Effector CD8-positive, alpha-beta T cell (primary cell): Measurements from ENCODE around the gene ANO6.

Source experiments
- DNase-seq: peaks from one replicate; lab custom pipeline; 2025; lab: John Stamatoyannopoulos, UW

The ANO6 gene

DNA sequence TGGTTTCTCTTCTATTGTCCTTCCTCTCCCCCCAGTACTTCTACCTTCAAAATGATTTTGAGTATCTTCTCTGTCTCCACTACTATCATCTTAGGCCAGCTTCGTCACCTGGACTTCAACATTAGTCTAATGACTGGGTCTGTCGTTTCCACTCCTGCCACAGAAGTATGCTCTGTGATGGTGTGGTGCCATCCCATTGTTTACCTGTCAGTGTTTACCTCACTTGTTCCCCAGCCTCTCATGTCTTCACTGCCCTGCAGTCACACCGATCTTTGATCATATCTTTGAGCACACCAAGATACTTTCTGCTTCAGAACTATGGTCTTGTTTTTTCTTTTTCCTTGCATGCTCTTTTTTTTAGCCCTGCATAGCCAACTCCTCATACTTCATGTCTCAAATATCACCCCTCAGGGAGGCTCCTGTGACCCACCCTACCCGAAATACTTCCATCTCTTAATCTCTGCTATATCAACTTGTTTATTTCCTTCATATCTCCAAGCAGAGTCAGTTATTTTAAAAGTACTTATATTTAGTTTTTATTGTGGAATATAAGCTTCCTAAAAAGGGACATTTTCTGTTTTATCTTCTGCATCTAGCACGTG is 60.4 kb downstream of the ANO6 start:
- no peak for DNase-seq

DNA sequence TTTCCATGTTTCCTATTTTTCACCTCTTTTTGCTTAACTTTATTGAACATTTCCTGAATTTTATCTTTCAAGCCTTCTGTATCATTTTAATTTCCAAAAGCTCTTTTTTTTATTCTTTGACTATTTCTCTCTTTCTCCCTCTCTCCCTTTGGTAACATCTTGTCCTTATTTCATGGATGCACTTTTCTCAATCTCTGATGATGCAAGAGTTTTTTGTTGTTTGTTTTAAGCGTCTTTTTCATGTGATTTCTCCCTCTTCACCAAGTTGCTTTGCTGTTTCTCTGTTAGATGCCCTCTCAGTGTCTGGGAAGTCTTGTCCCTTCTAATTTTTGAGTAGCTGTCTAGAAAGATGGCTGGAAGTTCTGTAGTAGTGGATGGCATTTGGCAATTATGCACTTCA is 62.6 kb downstream of the ANO6 start:
- no peak for DNase-seq

GRCh38 chr12:45279931-45280830 is 64.3 kb downstream of the ANO6 start:
- no peak for DNase-seq

GRCh38 chr12:45281994-45282393 is 66.1 kb downstream of the ANO6 start:
- DNase-seq: no peak

DNA sequence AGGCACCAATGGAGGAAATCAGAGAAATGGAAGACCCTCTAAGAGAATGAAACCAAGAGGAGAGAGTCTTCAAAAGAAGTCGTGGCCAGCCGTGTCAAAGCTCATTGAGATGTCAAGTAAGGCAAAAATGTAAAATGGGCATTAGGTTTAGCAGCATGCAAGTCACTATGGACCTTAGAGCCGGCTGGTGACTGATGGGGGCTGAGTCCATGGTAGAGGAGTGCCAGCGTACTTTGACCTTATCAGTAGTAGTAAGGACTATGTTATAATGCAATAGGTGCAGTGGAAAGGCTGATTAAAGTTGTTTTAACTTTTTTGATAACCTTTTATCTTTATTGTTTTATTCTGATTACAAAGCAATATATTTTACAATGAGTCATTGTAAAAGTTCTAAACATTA is 66.5 kb downstream of the ANO6 start:
- no peak for DNase-seq

DNA sequence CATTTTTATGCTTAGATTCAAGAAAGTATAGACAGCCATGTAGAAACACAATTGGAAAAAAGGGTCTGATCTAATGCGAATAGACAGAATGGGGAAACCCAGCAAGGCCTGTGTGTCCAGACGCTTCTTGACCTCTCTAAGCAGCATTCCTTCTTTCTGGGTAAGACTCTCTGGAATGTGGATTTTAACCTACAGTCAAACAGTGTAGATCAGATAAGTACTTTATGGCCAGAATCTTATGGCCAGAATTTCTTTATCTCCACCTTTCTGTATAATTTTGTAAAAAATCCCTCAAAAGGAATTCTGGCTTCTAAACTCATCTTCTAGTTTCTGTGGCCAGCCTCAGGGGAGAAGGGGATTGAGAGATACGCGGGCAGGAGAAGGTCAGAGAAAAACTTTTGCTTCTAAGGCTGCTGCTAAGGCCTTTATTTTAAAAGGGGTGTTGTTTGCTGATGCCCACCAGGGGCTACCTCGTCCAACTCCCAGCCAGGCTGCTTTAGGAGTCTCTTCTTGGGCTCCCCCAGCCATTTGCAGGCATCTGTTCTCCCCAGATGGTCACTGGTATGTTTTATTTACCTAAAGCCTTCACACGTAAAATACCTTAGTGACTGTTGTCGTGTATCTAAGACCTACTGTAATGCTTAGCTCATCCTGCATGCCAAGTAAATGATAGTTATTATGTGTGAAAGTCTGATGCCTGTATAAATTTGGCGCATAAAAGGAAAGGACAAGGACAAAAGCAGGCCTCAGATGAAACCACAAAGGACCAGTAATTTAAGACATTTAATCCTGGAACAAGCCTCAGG is 68.4 kb downstream of the ANO6 start:
- DNase-seq: no peak

DNA sequence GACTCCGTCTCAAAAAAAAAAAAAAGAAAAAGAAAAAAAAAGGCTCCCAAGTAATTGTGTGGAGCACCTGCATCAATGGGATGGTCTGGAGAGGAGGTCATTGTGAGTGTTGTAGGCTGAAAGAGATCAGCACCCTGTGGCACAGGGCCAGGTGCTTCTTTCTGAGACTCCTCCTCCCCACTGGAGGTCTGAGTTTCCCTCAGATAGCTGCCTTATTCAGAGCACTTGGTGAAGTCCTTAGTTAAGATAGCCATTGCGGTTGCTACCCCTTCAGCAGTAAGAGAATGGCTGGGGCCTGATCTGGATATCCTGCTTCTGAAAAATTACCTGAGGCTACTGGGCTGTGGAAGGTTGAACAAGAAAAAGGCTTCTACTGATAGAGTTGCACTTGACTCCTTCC is 69.8 kb downstream of the ANO6 start:
- DNase-seq: no peak

GRCh38 chr12:45286621-45287020 is 70.7 kb downstream of the ANO6 start:
- DNase-seq: no peak

DNA sequence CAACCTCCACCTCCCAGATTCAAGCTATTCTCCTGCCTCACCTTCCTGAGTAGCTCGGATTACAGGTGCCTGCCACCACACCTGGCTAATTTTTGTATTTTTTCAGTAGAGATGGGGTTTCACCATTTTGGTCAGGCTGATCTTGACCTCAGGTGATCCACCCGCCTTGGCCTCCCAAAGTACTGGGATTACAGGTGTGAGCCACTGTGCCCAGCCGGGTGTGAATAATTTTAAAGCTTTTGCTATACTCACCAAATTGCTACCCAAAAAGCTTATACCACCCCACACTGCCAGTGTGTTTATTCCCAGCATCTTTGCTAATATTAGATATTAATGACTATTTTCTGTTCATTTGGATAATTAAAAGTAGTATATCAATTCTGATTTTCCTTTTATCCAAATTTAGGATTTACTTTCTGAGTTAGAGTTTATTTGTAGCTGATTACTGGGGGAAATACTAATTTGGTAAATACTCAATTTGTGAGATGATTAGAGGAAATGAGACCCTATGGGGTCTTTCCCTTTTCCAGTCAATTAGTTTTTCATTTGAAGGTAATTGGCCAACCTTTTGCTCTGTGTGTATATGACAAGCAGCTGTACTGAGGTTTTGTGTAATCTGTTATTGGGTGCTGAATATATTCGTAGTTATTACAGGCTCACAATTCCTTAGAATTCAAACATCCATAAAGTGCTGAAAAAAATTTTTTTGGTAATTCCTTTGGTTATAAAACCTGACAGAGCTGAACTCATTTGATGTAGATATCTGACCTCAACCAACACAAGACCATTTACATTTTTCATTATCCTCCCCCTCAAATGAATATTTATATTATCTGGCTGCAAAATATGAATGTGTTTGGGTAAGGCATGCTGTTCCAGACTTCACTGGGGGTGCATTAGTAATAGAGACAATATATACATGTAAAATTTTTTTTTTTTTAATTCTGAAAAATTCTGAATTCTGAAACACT is 73.6 kb downstream of the ANO6 start:
- DNase-seq: no peak

DNA sequence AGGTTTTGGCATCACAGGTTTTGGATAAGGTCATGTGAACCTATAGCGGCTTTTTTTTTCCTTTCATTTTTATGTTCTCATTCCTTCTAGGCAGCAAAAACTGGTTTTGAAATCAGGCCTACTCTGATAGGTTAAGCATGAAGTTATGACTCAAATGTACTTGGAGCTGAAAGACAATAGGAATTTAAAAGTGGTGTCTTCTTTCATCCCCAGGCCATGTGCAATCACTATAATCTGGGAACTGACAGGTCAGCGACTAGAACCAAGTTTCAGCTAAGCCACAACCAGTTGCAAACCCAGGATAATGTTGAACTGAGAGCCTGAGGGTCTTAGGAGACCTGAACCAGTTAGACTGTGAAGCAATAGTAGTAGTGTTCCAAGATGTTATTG is 74.3 kb downstream of the ANO6 start:
- no peak for DNase-seq

GRCh38 chr12:45291518-45291917 is 75.6 kb downstream of the ANO6 start:
- DNase-seq: no peak

DNA sequence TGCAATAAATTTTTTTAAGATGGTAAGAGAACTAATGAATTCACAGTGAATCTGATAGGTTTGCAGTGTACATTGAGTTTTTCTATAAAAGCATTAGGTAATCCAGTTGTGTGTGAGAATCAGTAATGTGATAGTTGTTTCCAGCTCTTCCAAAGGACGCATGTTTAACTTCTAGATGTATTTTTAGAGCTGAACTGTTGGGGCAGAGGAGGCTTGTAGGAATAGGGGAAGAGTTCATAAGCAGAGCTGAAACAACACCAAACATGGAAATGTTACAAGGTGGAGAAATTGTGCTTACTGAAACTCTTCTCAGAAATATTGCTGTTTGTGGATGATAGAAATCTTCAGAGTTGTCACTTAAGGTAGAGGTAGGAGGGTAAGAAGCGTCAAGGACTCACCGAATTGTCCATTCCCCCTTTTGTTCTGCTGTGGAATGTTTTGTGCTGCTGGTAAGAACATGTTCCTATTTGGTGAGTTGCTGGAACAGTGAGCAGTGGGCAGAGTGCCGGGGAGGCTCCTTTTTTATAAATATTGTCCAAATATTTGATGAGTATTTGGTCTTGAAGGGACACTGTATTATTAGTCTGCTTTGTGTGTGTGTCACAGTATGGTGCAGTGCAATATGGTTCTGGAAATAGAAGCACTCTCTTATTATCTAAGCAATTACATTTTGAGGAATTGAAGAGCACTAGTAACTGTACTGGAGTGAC is 76.7 kb downstream of the ANO6 start:
- no peak for DNase-seq

GRCh38 chr12:45294906-45295305 is 79.0 kb downstream of the ANO6 start:
- no peak for DNase-seq

DNA sequence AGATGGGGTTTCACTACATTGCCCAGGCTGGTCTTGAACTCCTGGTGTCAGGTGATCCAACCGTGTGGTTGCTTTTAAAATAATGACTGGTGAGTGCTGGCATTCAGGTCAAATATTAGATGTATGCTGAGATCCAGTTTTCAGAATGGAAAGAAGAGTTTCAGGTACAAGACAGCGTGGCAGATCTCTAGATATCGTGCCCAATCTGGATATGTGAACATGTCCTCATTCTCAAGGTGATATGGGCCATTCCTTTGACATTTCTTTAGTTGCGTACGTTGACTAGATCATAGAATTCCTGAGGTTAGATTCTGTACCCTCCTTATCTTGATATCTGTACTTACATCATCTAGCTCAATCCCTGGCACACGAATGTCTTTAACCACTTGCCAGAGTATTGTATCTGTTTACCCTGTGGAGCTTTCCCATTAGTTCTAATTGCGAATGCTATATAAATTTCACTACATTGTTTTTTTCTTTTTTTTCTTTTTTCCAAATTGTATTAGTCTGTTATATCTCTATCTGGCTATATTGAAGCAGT is 80.2 kb downstream of the ANO6 start:
- DNase-seq: no peak

GRCh38 chr12:45298047-45298446 is 82.2 kb downstream of the ANO6 start:
- no peak for DNase-seq

GRCh38 chr12:45298721-45299692 is 83.1 kb downstream of the ANO6 start:
- no peak for DNase-seq

GRCh38 chr12:45302621-45303369 is 86.9 kb downstream of the ANO6 start:
- no peak for DNase-seq

DNA sequence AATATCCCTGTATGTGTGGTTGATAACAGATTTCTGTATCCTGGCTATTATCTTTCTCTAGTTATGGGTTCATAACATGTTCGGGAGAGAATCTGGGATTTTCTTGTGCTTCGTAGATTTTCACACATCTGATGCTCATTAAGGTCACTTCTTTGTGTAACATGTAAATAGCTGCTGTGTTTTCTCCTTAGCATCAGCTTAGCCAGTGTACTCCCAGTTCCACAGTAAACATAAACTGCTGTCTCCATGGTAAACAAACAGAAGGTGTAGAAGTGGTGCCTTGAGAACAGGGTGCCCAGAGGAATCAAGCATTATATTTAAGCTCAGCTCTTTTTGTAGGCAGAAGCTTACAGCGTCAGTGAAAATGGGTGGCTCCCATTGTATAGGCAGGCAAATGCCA is 88.0 kb downstream of the ANO6 start:
- DNase-seq: no peak
